Measurements from ENCODE around the gene GRIP2. TPM values are rescaled to one million over a fixed set of nuclear protein-coding genes. Genes with fewer than 3 reads are reported as not detected.

GRIP2 gene
- total and polyA plus RNA-seq, 7 donors, result under 0.01 to 1.7 (median 0.68) TPM

DNA sequence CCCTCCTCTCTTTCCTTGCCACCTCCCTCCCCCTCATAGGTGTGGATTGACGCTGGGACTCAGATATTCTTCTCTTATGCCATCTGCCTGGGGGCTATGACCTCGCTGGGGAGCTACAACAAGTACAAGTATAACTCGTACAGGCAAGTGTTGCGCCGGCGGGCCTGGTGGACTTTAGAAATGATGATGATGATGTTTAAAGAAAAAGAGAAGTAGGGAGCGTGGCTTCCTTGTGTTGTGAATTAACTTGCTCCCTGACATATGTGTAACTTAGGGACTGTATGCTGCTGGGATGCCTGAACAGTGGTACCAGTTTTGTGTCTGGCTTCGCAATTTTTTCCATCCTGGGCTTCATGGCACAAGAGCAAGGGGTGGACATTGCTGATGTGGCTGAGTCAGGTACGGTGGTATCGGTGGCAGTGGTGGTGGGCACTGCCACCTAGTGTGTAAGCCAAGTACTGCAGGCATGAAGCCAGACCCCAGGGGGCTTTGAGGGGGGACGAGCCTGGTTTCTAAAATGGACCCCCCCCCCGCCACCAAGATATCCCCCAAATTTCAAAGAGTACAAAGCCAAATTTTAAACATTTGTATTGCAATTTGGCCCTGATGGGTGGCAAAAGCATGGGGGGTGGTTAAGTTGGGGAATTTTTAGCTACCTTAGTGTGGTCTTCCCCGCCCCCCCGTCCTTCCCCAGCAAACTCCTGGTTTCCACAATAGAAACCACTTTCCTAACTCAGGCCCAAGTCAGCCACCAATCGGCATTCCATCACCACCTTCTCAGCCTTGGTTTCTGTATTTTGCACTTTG, 72.1 kb downstream of the GRIP2 start:
- peaks cover 0 to 9% (median 0%) of the 10 kb centered on the region in 4 donors for H3K36me3 ChIP-seq
- no peak overlapping the region for H3K4me3 ChIP-seq
- no peak overlapping the region for H3K27ac ChIP-seq
- peaks cover 0 to 5% (median 2%) of the 10 kb centered on the region in 4 donors for H3K4me1 ChIP-seq
- H3K9me3 ChIP-seq, result no peaks in the 10 kb centered on the region
- 59 to 63% methylated on average over 15 of the region's 15 CpGs for WGBS, 2 donors
- intact Hi-C loops (cut with DNase I), result loop anchor here (1.0 to 10.0 kb wide), 3 partner anchors 207 to 573 kb away; no protein-coding TSS in a partner anchor
- no peaks in the 10 kb centered on the region for H3K27me3 ChIP-seq
- TF ChIP-seq EP300 (IDR thresholded peaks at IDR 0.05), result no peak
- TF ChIP-seq, protein P1, sequence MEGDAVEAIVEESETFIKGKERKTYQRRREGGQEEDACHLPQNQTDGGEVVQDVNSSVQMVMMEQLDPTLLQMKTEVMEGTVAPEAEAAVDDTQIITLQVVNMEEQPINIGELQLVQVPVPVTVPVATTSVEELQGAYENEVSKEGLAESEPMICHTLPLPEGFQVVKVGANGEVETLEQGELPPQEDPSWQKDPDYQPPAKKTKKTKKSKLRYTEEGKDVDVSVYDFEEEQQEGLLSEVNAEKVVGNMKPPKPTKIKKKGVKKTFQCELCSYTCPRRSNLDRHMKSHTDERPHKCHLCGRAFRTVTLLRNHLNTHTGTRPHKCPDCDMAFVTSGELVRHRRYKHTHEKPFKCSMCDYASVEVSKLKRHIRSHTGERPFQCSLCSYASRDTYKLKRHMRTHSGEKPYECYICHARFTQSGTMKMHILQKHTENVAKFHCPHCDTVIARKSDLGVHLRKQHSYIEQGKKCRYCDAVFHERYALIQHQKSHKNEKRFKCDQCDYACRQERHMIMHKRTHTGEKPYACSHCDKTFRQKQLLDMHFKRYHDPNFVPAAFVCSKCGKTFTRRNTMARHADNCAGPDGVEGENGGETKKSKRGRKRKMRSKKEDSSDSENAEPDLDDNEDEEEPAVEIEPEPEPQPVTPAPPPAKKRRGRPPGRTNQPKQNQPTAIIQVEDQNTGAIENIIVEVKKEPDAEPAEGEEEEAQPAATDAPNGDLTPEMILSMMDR (IDR thresholded peaks at IDR 0.05), result peak; percentile 77 to 99 (median 93)
- DNase-seq, result no peak

DNA sequence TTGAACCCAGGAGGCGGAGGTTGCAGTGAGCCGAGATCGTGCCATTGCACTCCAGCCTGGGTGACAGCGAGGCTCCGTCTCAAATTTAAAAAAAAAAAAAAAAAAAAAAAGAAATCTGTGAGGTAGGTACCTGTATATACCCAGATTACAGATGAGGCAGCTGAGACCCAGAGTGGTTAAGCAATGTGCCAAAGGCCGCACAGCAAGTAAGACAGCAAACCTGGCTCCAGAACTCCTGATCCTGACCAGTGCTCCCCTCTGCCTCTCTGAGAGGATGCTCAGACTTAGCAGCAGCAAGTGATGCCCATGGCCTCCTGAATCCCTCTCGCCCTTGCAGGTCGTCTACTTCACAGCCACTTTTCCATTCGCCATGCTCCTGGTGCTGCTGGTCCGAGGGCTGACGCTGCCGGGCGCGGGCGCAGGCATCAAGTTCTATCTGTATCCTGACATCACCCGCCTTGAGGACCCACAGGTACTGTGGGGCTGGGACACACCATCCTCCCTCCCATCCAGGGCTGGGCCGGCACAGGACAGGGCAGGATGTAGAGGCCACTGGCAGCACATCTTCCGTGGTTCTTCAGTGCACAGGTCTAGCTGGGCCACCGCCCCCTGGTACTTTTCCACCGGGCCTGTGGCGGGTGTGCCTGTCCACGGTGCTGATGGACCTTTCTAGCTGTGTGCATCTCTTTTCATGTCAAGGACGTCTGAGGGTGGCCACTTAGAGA, 73.8 kb downstream of the GRIP2 start:
- Histone ChIP-seq H3K27ac (no peak overlapping the region), H3K36me3 (peaks cover 0 to 9% (median 0%) of the 10 kb centered on the region in 4 donors), H3K27me3 (no peaks in the 10 kb centered on the region), H3K4me1 (peaks cover 0 to 6% (median 3%) of the 10 kb centered on the region in 4 donors), H3K4me3 (no peak overlapping the region), H3K9me3 (no peaks in the 10 kb centered on the region)
- 94 to 95% methylated on average over 23 of the region's 23 CpGs for WGBS, 2 donors
- TF ChIP-seq POLR2AphosphoS5 (IDR thresholded peaks at IDR 0.05) (no peak), POLR2A (IDR thresholded peaks at IDR 0.05) (no peak), EP300 (IDR thresholded peaks at IDR 0.05) (no peak)
- TF ChIP-seq, protein P1 (IDR thresholded peaks at IDR 0.05), result no peak
- no peak for DNase-seq
- intact Hi-C loops (cut with DNase I), result loop anchor here (10.0 kb wide), 1 partner anchor 572 kb away; no protein-coding TSS in a partner anchor

DNA sequence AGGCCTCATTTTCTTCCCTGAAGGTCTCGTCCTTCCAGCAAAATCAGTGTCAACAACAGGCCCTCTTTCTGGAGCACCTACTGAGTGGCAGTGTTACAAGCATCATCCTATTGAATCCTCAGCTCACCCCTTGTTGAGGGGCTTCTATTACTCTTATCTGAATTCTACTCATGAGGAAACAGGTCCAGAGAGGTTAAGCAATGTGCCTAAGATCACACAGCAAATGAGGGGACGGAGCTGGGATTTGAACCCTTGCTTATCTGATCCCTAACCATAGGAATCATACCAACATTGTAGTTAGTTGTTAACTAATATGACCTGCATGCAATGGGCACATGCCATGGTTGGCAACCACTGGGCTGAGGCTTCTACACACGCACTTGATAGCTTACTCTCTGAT, 74.7 kb downstream of the GRIP2 start:
- intact Hi-C loops (cut with DNase I), result loop anchor here (10.0 kb wide), 1 partner anchor 571 kb away; no protein-coding TSS in a partner anchor
- Histone ChIP-seq H3K27me3 (no peaks in the 10 kb centered on the region), H3K9me3 (no peaks in the 10 kb centered on the region), H3K27ac (no peak overlapping the region), H3K4me3 (no peak overlapping the region), H3K36me3 (peaks cover 0 to 9% (median 0%) of the 10 kb centered on the region in 4 donors), H3K4me1 (peaks cover 0 to 16% (median 12%) of the 10 kb centered on the region in 4 donors)
- 93 to 97% methylated on average over 3 of the region's 3 CpGs for WGBS, 2 donors
- TF ChIP-seq EP300 (IDR thresholded peaks at IDR 0.05) (no peak), POLR2AphosphoS5 (IDR thresholded peaks at IDR 0.05) (no peak), POLR2A (IDR thresholded peaks at IDR 0.05) (no peak)
- TF ChIP-seq, protein P1 (IDR thresholded peaks at IDR 0.05), result no peak
- no peak for DNase-seq

DNA sequence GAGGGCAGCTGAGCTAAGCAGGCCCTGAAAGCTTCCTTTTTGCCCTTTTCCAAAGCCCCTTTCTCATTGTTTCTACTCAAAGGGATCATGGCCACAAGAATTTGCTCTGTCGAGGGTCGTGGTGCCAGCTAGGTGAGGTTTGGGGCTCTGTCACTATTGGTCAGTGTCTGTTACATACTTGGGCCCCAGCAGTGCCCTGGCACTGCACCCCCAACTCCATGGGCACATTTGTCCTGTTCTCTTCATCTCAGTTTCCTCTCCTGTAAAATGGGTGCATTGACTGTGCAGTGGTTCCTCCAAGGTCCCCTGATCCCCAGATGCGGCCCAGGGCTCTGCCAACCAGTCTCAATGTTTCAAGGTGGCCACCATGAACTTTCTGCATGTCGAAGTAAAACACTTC, 75.6 kb downstream of the GRIP2 start:
- TF ChIP-seq POLR2A (IDR thresholded peaks at IDR 0.05) (no peak), EP300 (IDR thresholded peaks at IDR 0.05) (no peak), POLR2AphosphoS5 (IDR thresholded peaks at IDR 0.05) (no peak)
- TF ChIP-seq, protein P1 (IDR thresholded peaks at IDR 0.05), result no peak
- DNase-seq, result no peak
- intact Hi-C loops (cut with DNase I), result loop anchor here (10.0 kb wide), 1 partner anchor 570 kb away; no protein-coding TSS in a partner anchor
- Histone ChIP-seq H3K9me3 (no peaks in the 10 kb centered on the region), H3K4me1 (peaks cover 0 to 19% (median 13%) of the 10 kb centered on the region in 4 donors), H3K27me3 (no peaks in the 10 kb centered on the region), H3K36me3 (peaks cover 0 to 9% (median 0%) of the 10 kb centered on the region in 4 donors), H3K27ac (no peak overlapping the region), H3K4me3 (no peak overlapping the region)
- 94 to 97% methylated on average over 4 of the region's 4 CpGs for WGBS, 2 donors
